GM12875 (cell line): Measurements from ENCODE around the gene CTSH.

Experiments
- H3K4me3 ChIP-seq: one replicate; pipeline ENCODE4 v1.5.1; 2011; ENCODE audit warnings: low read depth, low read length, control low read depth
- CTCF ChIP-seq: IDR thresholded peaks from 2 replicates; pipeline ENCODE4 v1.5.1; 2011; ENCODE audit warnings: low read depth, mild to moderate bottlenecking, control low read depth, inconsistent platforms, low read length, moderate library complexity, borderline replicate concordance; ENCODE audit not compliant: insufficient read depth

The CTSH gene

GRCh38 chr15:78990278-78990677, 45.4 kb upstream of the CTSH start:
- TF ChIP-seq CTCF = no peak

GRCh38 chr15:78989701-78990240, 44.9 kb upstream of the CTSH start:
- H3K4me3 ChIP-seq = no peak overlapping the region
- no peak for TF ChIP-seq CTCF

More at GRCh38 chr15:78990278-78990677, 45.4 kb upstream of the CTSH start:
- no peak overlapping the region for H3K4me3 ChIP-seq

- no peak overlapping the region for H3K4me3 ChIP-seq
- TF ChIP-seq CTCF = no peak
Measured at GRCh38 chr15:78988361-78988911, 43.6 kb upstream of the CTSH start.

- no peak overlapping the region for H3K4me3 ChIP-seq
- TF ChIP-seq CTCF = no peak
Measured at GRCh38 chr15:78987556-78988360, 42.9 kb upstream of the CTSH start.

- H3K4me3 ChIP-seq = no peak overlapping the region
- no peak for TF ChIP-seq CTCF
Measured at GRCh38 chr15:78985859-78986475, 41.1 kb upstream of the CTSH start.

DNA sequence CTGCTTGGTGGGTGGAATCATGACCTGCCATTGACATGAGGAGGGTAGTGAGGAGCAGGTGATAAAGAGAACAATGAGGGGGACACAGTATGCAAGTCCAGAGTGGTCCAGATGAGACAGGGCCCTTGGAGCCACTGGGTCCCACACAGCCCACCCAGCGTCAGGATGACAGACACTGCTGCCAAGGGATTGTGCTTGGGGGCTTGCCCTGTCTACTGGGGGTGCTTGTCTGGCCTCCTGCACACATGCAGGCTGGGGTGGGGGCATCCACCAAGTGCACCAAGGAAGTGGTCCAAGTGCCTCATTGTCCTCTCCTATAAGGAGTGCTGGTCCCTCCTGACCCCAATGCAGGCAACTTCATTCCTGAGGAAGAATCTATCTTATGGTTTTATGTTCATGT, 39.2 kb upstream of the CTSH start:
- no peak for TF ChIP-seq CTCF
- H3K4me3 ChIP-seq = no peak overlapping the region
